SK-N-MC (cell line): Measurements from ENCODE around the gene BIRC2.
A peak's percentile ranks its signal among the peaks of the same experiment; 100 is the strongest.

Experiments used
- DNase-seq: peaks from one replicate; pipeline ENCODE4 v3.0.0-alpha.2; 2011; ENCODE audit warnings: low read depth, low spot score
- H3K27ac ChIP-seq: fragments of 200-600 bp; sonication (generic); 2 replicates; pipeline ENCODE4 v1.5.1; 2016; ENCODE audit warnings: mixed run types
- H3K36me3 ChIP-seq: fragments of 200-600 bp; sonication (generic); 2 replicates; pipeline ENCODE4 v1.6.1; 2017; ENCODE audit warnings: antibody characterized with exemption, low read length, mixed read lengths; ENCODE audit not compliant: insufficient read depth
- H3K4me3 ChIP-seq: fragments of 200-600 bp; sonication (generic); 2 replicates; pipeline ENCODE4 v1.5.1; 2016
- H3K9ac ChIP-seq: fragments of 200-600 bp; sonication (generic); 2 replicates; pipeline ENCODE4 v1.8.0; 2017; ENCODE audit warnings: mixed run types, mixed read lengths; ENCODE audit not compliant: insufficient read length
- H3K9me3 ChIP-seq: fragments of 200-600 bp; sonication (generic); 2 replicates; pipeline ENCODE4 v1.6.1; 2017; ENCODE audit warnings: low read depth, mild to moderate bottlenecking, antibody characterized with exemption, low read length, moderate library complexity, mixed read lengths
- EZH2 ChIP-seq: fragments of 200-600 bp; sonication (generic); IDR thresholded peaks from one replicate; pipeline ENCODE4 v1.6.1; 2017; ENCODE audit warnings: antibody characterized with exemption
- FOXP2 ChIP-seq: optimal IDR thresholded peaks from 2 replicates; pipeline ENCODE3; 2011; ENCODE audit warnings: mild to moderate bottlenecking, moderate library complexity; ENCODE audit not compliant: insufficient read depth; ENCODE audit errors: extremely low read length, control extremely low read depth
- POLR2AphosphoS5 ChIP-seq: IDR thresholded peaks from 2 replicates; pipeline ENCODE4 v1.6.1; 2012; ENCODE audit warnings: mild to moderate bottlenecking, low read depth, low read length, borderline replicate concordance

The BIRC2 gene

DNA sequence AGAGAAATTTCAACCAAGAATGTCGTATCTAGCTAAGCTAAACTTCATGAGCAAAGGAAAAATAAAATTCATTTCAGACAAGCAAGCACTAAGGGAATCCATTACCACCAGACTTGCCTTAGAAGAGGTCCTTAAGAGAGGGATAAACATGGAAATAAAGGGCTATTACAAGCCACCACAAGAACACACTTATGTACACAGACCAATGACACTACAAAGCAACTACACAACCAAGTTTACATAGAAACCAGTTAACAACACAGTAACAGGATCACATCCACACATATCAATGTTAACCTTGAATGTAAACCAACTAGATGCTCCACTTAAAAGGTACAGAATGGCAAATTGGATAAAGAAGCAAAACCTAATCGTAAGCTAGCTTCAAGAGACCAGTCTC is 67.5 kb downstream of the BIRC2 start:
- Histone ChIP-seq H3K9ac (no peak overlapping the region), H3K4me3 (no peak overlapping the region), H3K27ac (no peak overlapping the region), H3K9me3 (peaks cover 6% of the 10 kb centered on the region; the same call in 1 of the 2 replicates), H3K36me3 (peaks cover 21% of the 10 kb centered on the region)
- TF ChIP-seq FOXP2 = no peak
- no peak for TF ChIP-seq EZH2
- no peak for TF ChIP-seq POLR2AphosphoS5
- no peak for DNase-seq

DNA sequence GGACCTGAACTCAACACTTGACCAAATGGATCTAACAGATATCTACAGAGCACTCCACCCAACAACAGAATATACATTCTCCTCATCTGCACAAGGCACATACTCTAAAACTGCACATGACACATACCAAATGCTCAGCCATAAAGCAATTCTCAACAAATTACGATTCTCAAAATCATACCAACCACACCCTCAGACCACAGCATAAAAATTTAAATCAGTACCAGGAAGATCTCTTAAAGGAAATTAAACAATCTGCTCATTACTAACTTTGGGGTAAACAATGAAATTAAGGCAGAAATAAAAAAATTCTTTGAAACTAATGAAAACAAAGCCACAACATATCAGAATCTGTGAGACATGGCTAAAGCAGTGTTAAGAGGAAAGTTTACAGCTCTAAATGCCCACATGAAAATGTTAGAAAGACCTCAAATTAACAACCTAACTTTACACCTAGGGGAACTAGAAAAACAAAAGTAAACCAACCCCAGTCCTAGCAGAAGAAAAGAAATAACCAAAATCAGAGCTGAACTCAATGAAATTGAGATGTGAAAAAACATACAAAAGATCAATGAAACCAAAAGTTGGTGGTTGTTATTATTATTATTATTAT is 68.4 kb downstream of the BIRC2 start:
- Histone ChIP-seq H3K36me3 (peaks cover 17% of the 10 kb centered on the region), H3K4me3 (no peak overlapping the region), H3K9me3 (peaks cover 6% of the 10 kb centered on the region; the same call in 1 of the 2 replicates), H3K9ac (no peak overlapping the region), H3K27ac (no peak overlapping the region)
- no peak for TF ChIP-seq POLR2AphosphoS5
- no peak for TF ChIP-seq EZH2
- no peak for TF ChIP-seq FOXP2
- DNase-seq = no peak

DNA sequence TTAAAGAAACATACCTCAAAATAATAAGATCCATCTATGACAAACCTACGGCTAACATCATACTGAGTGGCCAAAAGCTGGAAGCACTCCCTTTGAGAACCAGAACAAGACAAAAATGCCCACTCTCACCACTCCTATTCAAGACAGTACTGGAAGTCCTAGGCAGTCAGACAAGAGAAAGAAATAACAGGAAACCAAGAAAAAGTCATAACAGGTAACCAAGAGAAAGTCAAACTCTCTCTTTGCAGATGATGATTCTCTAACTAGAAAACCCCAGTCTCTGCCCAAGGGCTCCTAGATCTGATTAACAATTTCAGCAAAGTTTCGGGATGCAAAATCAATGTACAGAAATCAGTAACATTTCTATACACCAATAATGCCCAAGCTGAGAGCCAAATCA is 70.0 kb downstream of the BIRC2 start:
- H3K36me3 ChIP-seq = peaks cover 18% of the 10 kb centered on the region
- no peak for DNase-seq

DNA sequence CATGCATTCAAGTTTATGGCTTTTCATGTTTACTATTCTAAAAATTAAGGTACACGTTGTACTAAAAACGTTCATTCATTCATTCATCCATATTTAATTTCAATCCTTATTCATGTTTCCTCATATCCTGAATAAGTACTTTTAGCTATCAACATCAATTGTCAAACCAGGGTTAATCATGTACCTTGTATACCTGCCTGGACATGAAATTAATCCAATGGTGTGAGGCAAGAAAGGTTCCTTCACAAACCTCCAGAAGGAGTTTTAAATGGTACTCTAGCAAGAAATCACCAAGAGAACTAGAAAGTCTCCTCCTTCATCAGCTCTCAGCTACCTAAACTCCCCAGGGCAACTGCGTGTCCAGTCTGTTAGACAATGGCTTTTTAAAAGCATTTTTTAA is 72.2 kb downstream of the BIRC2 start:
- Histone ChIP-seq H3K9ac (no peak overlapping the region), H3K9me3 (peaks cover 6% of the 10 kb centered on the region; the same call in 1 of the 2 replicates), H3K27ac (no peak overlapping the region), H3K4me3 (no peak overlapping the region), H3K36me3 (peaks cover 18% of the 10 kb centered on the region)
- no peak for DNase-seq
- no peak for TF ChIP-seq EZH2
- TF ChIP-seq FOXP2 = no peak
- no peak for TF ChIP-seq POLR2AphosphoS5

More for the DNA sequence above, 70.0 kb downstream of the BIRC2 start:
- Histone ChIP-seq H3K4me3 (no peak overlapping the region), H3K27ac (no peak overlapping the region), H3K9ac (no peak overlapping the region), H3K9me3 (peaks cover 6% of the 10 kb centered on the region; the same call in 1 of the 2 replicates)
- TF ChIP-seq EZH2 (no peak), POLR2AphosphoS5 (no peak), FOXP2 (no peak)

DNA sequence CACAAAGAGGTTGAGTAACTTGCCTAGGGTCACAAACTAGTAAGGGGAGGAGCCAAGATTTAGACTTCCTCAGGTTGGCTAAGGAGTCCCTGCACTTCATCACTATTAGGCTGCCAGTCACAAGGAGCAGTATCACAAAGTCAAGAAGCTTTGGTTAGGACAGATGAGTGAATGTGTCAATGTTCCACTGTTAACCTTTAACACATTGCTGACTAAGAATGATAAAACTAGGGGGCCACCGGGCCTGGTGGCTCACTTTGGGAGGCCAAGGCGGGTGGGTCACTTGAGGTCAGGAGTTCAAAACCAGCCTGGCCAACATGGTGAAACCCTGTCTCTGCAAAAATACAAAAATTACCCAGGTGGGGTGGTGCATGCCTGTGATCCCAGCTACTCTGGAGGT is 73.5 kb downstream of the BIRC2 start:
- no peak overlapping the region for H3K27ac ChIP-seq

DNA sequence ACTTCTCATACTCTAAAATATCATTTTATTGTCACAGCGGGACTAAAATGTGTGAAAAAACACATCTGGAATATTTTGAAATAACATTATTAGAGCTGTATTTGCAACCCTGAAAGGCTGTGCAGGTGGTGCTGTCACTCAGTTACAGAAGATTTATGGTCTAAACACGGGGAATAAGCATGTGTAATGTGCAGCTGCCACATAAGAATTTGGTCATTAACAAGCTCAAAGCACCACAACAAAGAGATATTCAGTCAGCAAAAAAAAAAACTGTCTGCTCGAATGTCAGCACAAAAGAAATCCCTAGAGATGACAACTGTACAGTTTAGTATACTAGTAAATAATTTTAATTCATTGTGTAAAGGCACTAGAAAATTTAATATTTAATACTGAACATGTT is 74.2 kb downstream of the BIRC2 start:
- Histone ChIP-seq H3K36me3 (peaks cover 25% of the 10 kb centered on the region), H3K27ac (no peak overlapping the region), H3K4me3 (no peak overlapping the region), H3K9me3 (peaks cover 6% of the 10 kb centered on the region; the same call in 1 of the 2 replicates), H3K9ac (no peak overlapping the region)
- TF ChIP-seq EZH2 = no peak
- TF ChIP-seq FOXP2 = no peak
- DNase-seq = no peak

More for the DNA sequence above, 73.5 kb downstream of the BIRC2 start:
- no peak for DNase-seq
- no peak for TF ChIP-seq FOXP2
- no peak for TF ChIP-seq EZH2
- no peak for TF ChIP-seq POLR2AphosphoS5
- Histone ChIP-seq H3K9me3 (peaks cover 6% of the 10 kb centered on the region; the same call in 1 of the 2 replicates), H3K36me3 (peaks cover 25% of the 10 kb centered on the region), H3K4me3 (no peak overlapping the region), H3K9ac (no peak overlapping the region)

DNA sequence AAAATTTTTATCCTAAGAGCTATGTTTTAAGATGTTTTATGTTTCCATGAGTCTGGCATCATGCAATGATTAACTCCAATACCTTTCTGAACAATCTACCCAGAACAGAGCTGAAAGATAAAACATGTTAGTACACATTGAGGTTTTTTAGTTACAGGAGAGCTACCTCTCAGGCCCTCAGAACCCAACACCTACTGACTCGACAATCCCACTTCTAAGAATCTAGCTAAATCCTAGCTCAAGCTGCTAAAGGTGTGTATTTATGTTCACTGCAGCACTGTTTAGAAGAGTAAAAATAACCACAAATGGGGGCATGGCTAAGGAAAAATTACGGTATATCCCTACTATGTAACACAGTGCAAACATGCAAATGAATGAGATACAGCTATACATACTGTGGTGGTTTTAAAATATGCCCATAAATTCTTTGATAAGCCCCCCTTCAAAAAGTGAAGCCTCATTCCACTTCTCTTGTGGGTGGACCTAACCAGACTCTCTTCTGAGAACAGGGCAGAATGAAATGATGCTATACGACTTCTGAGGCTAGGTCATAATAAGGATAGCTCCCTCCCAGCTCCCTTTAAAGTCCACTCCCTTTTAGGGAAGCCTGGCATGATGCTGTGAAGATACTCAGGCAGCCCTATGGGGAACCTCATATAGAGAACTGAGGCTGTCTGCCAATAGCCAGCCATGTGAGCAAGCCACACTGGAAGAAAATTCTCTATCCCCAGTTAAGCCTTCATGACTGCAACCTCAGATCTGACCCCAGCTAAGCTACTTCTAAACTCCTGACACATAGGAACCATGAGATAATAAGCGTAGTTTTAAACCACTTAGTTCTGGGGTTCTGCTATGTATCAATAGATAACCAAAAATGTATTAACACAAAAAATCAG is 76.1 kb downstream of the BIRC2 start:
- 0 out of 2 replicates have a peak overlapping the region, but pooled peaks have one; percentile 27 for H3K27ac ChIP-seq

DNA sequence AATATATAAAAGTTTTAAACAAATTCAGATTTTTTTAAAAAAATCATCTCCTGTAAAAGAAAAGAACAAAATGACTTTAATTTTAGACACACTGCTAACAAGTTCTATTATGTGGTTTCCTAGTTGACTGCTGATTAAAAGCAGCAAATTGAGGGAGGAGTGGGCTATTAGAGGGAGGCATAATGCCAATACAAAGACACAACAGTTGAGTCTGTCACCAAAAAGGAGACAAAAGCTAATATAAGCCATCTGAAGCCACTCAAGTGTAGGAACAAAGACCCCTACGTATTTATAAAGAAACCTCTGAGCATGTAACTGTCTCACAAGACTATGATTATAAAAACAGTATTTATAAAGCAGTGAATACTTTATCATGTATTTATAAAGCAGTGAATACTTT is 76.9 kb downstream of the BIRC2 start:
- H3K4me3 ChIP-seq = no peak overlapping the region
- no peak for TF ChIP-seq POLR2AphosphoS5
- no peak for TF ChIP-seq FOXP2
- no peak for TF ChIP-seq EZH2
- no peak overlapping the region for H3K27ac ChIP-seq
- no peak overlapping the region for H3K9ac ChIP-seq
- peaks cover 18% of the 10 kb centered on the region for H3K36me3 ChIP-seq
- no peak for DNase-seq
- no peaks in the 10 kb centered on the region for H3K9me3 ChIP-seq

More for the DNA sequence above, 76.1 kb downstream of the BIRC2 start:
- H3K4me3 ChIP-seq = no peak overlapping the region
- no peak overlapping the region for H3K9ac ChIP-seq
- TF ChIP-seq EZH2 (no peak), POLR2AphosphoS5 (no peak)
- no peak for DNase-seq
- peaks cover 24% of the 10 kb centered on the region for H3K36me3 ChIP-seq
- H3K9me3 ChIP-seq = no peaks in the 10 kb centered on the region

DNA sequence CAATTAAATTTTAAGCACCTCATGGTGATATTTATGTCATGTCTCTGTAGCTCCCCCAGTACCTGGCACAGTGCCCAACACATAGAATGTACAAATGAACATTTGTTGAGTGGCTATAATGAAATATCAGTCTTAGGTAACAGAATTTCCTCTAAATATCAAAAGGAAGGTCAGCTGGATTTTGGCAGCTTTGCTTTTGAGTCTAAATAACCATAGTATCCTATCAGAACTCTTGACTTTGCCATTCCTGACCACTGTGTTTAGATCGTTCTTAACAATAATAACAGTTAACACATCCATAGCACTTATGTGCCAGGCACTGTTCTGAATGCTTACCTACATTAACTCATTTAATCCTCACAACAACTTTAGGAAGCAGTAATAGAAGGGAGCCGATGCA is 79.0 kb downstream of the BIRC2 start:
- no peak for TF ChIP-seq POLR2AphosphoS5
- TF ChIP-seq EZH2 = no peak
- no peak for TF ChIP-seq FOXP2
- H3K9me3 ChIP-seq = no peaks in the 10 kb centered on the region
- no peak overlapping the region for H3K4me3 ChIP-seq
- H3K27ac ChIP-seq = no peak overlapping the region
- H3K36me3 ChIP-seq = peaks cover 7% of the 10 kb centered on the region; the same call in 1 of the 2 replicates
- H3K9ac ChIP-seq = no peak overlapping the region
- no peak for DNase-seq
